ENCODE data around the gene RAB27A. TPM values are rescaled to one million over a fixed set of nuclear protein-coding genes. Genes with fewer than 3 reads are reported as not detected.

The RAB27A gene
- polyA plus RNA-seq, 1 donor (not counting 4 experiments of a cell fraction or from before 2014, with no cell fraction given) = 10.8 TPM

DNA sequence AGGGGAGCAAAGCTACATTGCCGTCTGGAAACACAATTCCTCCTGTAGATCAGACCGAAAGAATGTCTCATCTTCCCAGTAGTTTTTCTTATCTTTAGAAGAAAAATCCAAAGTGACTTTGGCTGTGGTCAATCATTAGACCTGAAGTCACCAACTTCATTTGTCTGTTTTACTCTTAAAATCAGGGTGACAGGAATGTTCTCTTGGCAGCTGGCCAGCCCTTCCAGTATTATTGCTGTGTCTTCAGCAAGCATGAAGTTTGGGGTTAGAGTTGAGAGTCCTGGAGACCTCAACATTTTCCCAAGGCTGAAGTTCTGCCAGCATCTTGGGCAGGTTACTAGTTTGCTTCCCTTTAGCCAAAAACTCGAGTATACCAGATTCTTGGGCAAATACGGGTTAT lies 125.3 kb downstream of the RAB27A start:
- Histone ChIP-seq H2AFZ (ENCODE audit: control insufficient read depth, low read length) (no peak overlapping the region), H3K9ac (ENCODE audit: control insufficient read depth, extremely low read depth, insufficient read depth, low read length) (no peak overlapping the region), H3K9me1 (ENCODE audit: control insufficient read depth, extremely low read depth, insufficient read depth, low read length) (no peaks in the 10 kb centered on the region), H4K20me1 (ENCODE audit: control insufficient read depth, extremely low read depth, insufficient read depth, low read length) (no peaks in the 10 kb centered on the region), H3K79me2 (ENCODE audit: control insufficient read depth, insufficient read depth, low read length) (no peaks in the 10 kb centered on the region), H3K36me3 (ENCODE audit: control insufficient read depth in 2 of 2, extremely low read depth in 1 of 2, insufficient read depth in 2 of 2, low read length in 2 of 2) (no peaks in the 10 kb centered on the region), H3K4me2 (ENCODE audit: control insufficient read depth, extremely low read depth, insufficient read depth, low read depth, low read length) (no peak overlapping the region), H3K9me3 (ENCODE audit: control insufficient read depth, low read depth, low read length) (no peaks in the 10 kb centered on the region), H3K27me3 (ENCODE audit: control insufficient read depth, extremely low read depth, insufficient read depth, low read length) (no peaks in the 10 kb centered on the region), H3K27ac (ENCODE audit: control insufficient read depth, insufficient read depth, low read length) (no peak overlapping the region), H3K4me3 (ENCODE audit: control insufficient read depth in 2 of 3, extremely low read depth in 1 of 3, insufficient read depth in 2 of 3, low read depth in 1 of 3, low read length in 3 of 3) (no peak overlapping the region), H3K4me1 (ENCODE audit: control insufficient read depth, extremely low read depth, insufficient read depth, low read length) (no peaks in the 10 kb centered on the region)
- FAIRE-seq = no peak
- TF ChIP-seq EZH2 (IDR thresholded peaks at IDR 0.05; ENCODE audit: low read length) (no peak), CTCF (optimal IDR thresholded peaks at IDR 0.05 in 1 of 3, IDR thresholded peaks at IDR 0.05 in 1 of 3, conservative IDR thresholded peaks at IDR 0.05 in 1 of 3; ENCODE audit: extremely low read depth in 1 of 3, insufficient read depth in 2 of 3, low read length in 3 of 3) (no peak)
- dilution Hi-C loops (cut with MboI; ENCODE audit: extremely low pct_ligation_motif_present, low sequenced_read_pairs) = no loop called here
- no peak for DNase-seq (ENCODE audit: low read depth, low spot score)

Other genes with a start within 250 kb of the RAB27A start
- gene RSL24D1, start 92.9 kb downstream of the RAB27A start, polyA plus RNA-seq = 38.5 to 99.9 TPM (median 46.6 TPM) in 3 replicates
- gene PIGBOS1, start 29.3 kb upstream of the RAB27A start, polyA plus RNA-seq = 5.5 to 8.6 TPM (median 7.1 TPM) in 3 replicates
- 13.3 to 29.1 TPM (median 24.8 TPM) in 3 replicates for gene PIGB, start 29.4 kb upstream of the RAB27A start, polyA plus RNA-seq
- 7.1 to 12.4 TPM (median 10.5 TPM) in 3 replicates for gene CCPG1, start 118.5 kb upstream of the RAB27A start, polyA plus RNA-seq
- 3.2 to 4.3 TPM (median 3.4 TPM) in 3 replicates for gene PIERCE2, start 118.7 kb upstream of the RAB27A start, polyA plus RNA-seq
- 2.9 to 4.3 TPM (median 3.7 TPM) in 3 replicates for gene DNAAF4, start 218.4 kb upstream of the RAB27A start, polyA plus RNA-seq